ENCODE results near the gene RNF150.
"Not testable (repeated sequence)": the region's sequence is repeated elsewhere in the genome, so short reads cannot be mapped to it uniquely, and the experiment has no call there.

Gene RNF150

DNA sequence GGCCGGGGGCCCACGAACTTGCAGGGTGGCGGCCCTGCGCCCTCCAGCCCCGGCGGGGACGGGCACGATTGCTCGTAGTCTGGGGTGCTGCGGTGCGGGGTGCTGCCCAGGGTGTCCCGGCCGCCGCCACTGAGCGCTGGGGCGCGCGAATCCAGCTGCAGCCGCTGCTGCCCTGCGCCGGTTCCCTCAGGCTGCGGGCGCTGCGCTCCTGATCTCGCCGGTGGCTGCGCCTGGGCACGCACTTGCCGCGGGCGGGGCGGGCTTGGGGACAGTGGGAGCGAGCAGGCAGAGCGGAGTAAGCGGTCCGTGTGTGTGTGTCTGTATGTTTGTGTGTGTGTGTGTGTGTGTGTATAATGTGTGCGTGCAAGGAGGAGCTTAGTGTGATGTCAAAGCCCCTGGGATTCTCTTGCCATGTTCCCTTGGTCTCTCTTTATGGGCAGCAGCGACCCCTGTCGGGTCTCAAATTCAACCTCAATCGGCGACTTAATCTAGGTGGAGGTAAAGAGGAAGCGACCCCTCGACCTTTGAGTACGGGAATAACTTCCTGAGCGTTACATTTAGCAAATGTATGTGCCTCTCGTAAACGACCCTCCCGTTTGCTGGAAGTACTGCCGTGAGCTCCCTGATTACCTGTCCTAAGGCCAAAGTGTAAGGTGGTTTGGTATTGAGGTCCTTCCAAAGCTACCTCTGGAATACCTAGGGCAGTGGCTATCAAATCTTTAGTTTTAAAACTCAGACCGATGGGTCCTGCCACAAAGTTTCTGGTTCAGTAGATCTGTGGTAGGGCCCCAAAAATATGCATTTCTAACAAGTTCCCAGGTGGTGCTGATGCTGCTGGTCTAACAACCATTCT lies at the start of gene RNF150:
RNF150 (minus strand) TSS at position 324 of the 853 bp plus-strand sequence.
- H3K36me3 ChIP-seq (ENCODE audit: insufficient read depth, low read depth, low read length): no peaks in the 10 kb centered on the region
- no peak within 1 kb of the TSS for H3K27ac ChIP-seq (ENCODE audit: low read length)
- peak within 1 kb of the TSS; percentile 68; the same call in 1 of the 2 replicates for H3K9ac ChIP-seq (ENCODE audit: low read depth, low read length)
- H3K4me3 ChIP-seq (ENCODE audit: low read length): peak within 1 kb of the TSS; percentile 85
- H3K9me3 ChIP-seq (ENCODE audit: insufficient read depth, low read depth, low read length): no peaks in the 10 kb centered on the region
- peaks cover 35% of the 10 kb centered on the region for H3K27me3 ChIP-seq (ENCODE audit: insufficient read depth, low read length)
- peaks cover 6% of the 10 kb centered on the region; the same call in 1 of the 2 replicates for H3K4me1 ChIP-seq (ENCODE audit: insufficient read depth, low read length)

DNA sequence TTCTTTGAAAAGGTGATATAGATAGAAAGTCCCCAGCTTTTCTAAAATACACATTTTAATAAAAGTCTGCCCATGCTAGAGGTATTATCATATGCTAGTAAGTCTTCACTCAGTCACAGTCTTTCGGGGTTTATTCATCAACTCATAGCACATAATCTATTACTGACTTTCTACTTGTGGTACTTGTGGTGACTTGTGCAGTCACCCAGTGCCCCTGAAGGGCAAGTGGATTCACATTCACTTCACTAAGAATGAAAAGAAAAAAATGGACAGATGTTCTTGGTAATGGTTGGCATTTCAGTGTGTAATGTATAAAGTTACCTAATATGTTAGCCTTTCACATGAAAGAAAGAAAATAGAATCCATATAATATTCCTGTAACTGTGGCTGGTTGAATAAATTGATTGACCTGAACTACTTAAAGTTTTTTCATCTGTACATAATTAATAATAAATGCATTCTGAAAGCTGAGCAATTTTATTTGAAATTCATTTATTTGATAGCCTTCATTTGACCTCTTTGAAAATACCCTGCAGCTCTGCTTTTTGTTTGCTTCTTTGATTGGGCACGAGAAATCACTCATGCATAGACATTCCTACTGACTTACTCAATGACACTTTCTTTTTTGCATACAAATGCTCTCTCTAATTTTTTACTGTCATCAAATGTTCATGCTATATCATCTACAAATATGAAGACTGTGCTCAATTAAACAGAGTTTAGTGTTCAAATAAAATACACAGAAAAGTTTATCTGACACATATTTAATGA lies 47.9 kb upstream of the RNF150 start:
- Histone ChIP-seq H3K9me3 (ENCODE audit: insufficient read depth, low read depth, low read length) (no peaks in the 10 kb centered on the region), H3K4me1 (ENCODE audit: insufficient read depth, low read length) (no peaks in the 10 kb centered on the region), H3K27me3 (ENCODE audit: insufficient read depth, low read length) (no peaks in the 10 kb centered on the region), H3K9ac (ENCODE audit: low read depth, low read length) (no peak overlapping the region), H3K36me3 (ENCODE audit: insufficient read depth, low read depth, low read length) (no peaks in the 10 kb centered on the region), H3K4me3 (ENCODE audit: low read length) (no peak overlapping the region), H3K27ac (ENCODE audit: low read length) (no peak overlapping the region)

DNA sequence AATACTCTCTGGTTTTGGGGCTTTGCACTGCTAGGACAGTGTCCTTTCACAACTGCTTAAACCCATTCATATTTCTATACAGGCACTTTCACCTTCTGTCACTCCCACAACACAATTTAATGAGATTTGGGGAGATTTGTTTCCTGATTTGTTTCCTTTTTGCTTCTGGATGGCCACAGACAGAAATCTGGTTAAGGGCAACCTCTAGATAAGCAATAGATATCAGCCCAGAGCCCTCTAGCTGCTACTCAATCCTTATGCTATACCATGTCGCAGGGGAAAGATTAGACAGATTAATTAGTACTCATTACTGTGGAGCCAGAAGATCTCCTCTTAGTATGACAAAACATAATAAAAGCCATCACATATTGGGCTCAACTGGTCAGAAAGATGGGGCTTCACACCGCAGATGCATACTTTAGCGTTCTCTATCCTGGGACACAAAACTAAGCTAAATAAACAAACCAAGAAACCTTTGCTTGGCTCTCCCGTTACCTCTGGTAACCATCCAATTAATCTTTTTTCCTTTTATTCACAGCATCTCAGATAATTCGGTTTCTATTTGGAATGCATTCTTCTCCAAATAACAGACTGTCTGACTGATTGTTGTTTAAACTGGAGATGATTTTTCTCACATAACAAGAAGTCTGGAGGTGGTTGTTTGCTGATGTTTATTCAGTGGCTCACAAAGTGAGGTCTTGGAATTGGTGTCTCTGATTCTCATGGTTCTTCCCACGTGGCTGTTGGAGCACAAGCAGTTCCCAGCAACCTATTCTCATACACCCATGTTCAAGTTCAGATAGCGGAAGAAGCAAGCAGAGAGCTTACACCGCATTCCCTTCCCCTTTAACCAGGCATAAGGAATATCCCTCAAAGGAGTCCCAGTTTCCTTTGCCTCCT lies 46.5 kb upstream of the RNF150 start:
- Histone ChIP-seq H3K4me1 (ENCODE audit: insufficient read depth, low read length) (no peaks in the 10 kb centered on the region), H3K4me3 (ENCODE audit: low read length) (no peak overlapping the region), H3K9me3 (ENCODE audit: insufficient read depth, low read depth, low read length) (no peaks in the 10 kb centered on the region), H3K9ac (ENCODE audit: low read depth, low read length) (no peak overlapping the region), H3K27me3 (ENCODE audit: insufficient read depth, low read length) (no peaks in the 10 kb centered on the region), H3K27ac (ENCODE audit: low read length) (no peak overlapping the region), H3K36me3 (ENCODE audit: insufficient read depth, low read depth, low read length) (no peaks in the 10 kb centered on the region)

DNA sequence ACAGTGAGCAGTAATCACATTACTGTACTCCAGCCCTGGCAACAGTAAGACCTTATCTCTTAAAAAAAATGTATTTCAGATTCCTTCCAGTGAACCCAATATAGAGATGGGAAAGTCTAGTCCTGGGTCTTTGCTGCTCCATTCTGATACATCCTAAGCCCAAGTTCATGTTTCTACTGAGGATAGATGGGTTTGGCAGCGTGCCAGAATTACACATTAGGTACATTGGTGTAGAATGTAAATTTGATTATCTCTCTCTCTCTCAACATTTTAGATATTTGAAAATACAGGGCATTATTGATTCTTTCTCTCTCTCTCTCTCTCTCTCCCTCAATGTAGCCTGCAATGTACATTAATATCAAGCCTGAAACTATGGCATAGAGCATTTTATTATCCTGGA lies 43.9 kb upstream of the RNF150 start:
- H3K9me3 ChIP-seq (ENCODE audit: insufficient read depth, low read depth, low read length): no peaks in the 10 kb centered on the region
- H3K4me3 ChIP-seq (ENCODE audit: low read length): no peak overlapping the region
- no peaks in the 10 kb centered on the region for H3K4me1 ChIP-seq (ENCODE audit: insufficient read depth, low read length)
- no peaks in the 10 kb centered on the region for H3K36me3 ChIP-seq (ENCODE audit: insufficient read depth, low read depth, low read length)
- no peaks in the 10 kb centered on the region for H3K27me3 ChIP-seq (ENCODE audit: insufficient read depth, low read length)
- H3K9ac ChIP-seq (ENCODE audit: low read depth, low read length): no peak overlapping the region
- H3K27ac ChIP-seq (ENCODE audit: low read length): no peak overlapping the region

DNA sequence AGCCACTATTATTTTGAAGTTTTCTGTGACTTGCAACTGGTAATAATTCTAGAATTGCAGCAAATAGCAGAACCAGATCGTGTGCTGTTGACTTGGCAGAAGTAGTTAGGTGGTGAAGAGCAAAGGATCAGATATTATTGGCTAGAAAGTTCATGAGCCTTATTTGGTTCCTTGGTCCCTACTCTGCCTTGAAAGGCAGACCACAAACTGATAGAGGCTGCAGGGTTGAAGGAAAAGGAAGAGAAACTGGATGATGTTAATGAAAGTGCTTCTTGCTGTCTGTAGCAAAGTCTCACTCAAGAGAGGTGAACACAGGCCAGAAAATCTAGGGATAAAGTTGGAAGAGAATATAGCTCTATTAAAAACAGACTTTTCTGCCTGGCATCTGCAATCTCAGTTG lies 41.2 kb upstream of the RNF150 start:
- Histone ChIP-seq H3K27me3 (ENCODE audit: insufficient read depth, low read length) (no peaks in the 10 kb centered on the region), H3K9ac (ENCODE audit: low read depth, low read length) (no peak overlapping the region), H3K9me3 (ENCODE audit: insufficient read depth, low read depth, low read length) (no peaks in the 10 kb centered on the region), H3K27ac (ENCODE audit: low read length) (no peak overlapping the region), H3K4me1 (ENCODE audit: insufficient read depth, low read length) (no peaks in the 10 kb centered on the region), H3K4me3 (ENCODE audit: low read length) (no peak overlapping the region), H3K36me3 (ENCODE audit: insufficient read depth, low read depth, low read length) (no peaks in the 10 kb centered on the region)

DNA sequence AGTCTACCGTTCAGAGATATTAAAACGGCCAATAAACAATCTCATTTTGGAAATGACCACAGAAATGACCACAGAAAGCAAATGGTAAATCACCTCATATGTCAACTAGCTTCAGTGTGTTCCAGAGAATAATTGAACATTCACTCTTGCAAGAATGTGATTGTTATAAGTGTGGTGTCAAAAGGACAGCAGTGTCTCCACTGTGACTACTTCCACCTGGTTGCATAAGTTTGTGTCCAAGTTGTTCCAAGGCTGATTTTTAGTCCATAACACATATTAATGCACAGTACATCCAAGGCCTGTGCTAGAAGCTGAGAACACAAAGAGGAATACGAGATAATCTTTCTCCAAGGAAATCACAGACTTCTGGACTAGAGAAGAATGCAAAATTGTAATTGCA lies 37.4 kb upstream of the RNF150 start:
- H3K4me3 ChIP-seq (ENCODE audit: low read length): no peak overlapping the region
- H3K27ac ChIP-seq (ENCODE audit: low read length): no peak overlapping the region
- no peaks in the 10 kb centered on the region for H3K36me3 ChIP-seq (ENCODE audit: insufficient read depth, low read depth, low read length)
- no peaks in the 10 kb centered on the region for H3K27me3 ChIP-seq (ENCODE audit: insufficient read depth, low read length)
- H3K9ac ChIP-seq (ENCODE audit: low read depth, low read length): no peak overlapping the region
- no peaks in the 10 kb centered on the region for H3K9me3 ChIP-seq (ENCODE audit: insufficient read depth, low read depth, low read length)
- no peaks in the 10 kb centered on the region for H3K4me1 ChIP-seq (ENCODE audit: insufficient read depth, low read length)

DNA sequence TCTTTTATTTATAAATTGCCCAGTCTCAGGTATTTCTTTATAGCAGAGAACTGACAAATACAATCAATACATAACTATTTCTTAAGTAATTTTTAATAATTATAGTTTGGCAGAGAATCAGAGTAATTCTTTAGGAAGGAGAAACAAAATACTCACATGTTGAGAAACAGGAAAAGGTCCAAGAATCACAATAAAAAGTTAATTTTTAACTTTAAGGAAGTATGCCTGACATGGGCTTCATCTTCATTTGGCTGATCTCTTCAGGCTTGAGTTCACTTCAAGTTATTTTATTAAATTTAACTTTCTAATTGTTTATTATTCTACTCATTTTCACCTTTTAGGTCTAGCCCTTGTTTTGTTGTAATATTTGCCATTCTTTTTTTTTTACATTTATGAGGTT lies 36.1 kb upstream of the RNF150 start:
- no peak overlapping the region for H3K4me3 ChIP-seq (ENCODE audit: low read length)
- no peaks in the 10 kb centered on the region for H3K9me3 ChIP-seq (ENCODE audit: insufficient read depth, low read depth, low read length)
- no peak overlapping the region for H3K27ac ChIP-seq (ENCODE audit: low read length)
- H3K36me3 ChIP-seq (ENCODE audit: insufficient read depth, low read depth, low read length): no peaks in the 10 kb centered on the region
- no peaks in the 10 kb centered on the region for H3K4me1 ChIP-seq (ENCODE audit: insufficient read depth, low read length)
- H3K9ac ChIP-seq (ENCODE audit: low read depth, low read length): no peak overlapping the region
- H3K27me3 ChIP-seq (ENCODE audit: insufficient read depth, low read length): no peaks in the 10 kb centered on the region

DNA sequence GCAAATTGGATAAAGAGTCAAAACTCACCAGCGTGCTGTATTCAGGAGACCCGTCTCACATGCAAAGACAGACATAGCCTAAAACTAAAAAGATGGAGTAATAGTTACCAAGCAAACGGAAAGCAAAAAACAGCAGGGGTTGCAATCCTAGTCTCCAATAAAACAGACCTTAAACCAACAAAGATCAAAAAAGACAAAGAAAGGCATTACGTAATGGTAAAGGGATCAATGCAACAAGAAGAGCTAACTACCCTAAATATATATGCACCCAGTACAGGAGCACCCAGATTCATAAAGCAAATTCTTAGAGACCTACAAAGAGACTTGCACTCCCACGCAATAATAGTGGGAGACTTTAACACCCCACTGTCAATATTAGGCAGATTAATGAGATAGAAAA lies 31.7 kb upstream of the RNF150 start:
- H3K36me3 ChIP-seq (ENCODE audit: insufficient read depth, low read depth, low read length); H3K4me1 ChIP-seq (ENCODE audit: insufficient read depth, low read length); H3K9me3 ChIP-seq (ENCODE audit: insufficient read depth, low read depth, low read length); H3K9ac ChIP-seq (ENCODE audit: low read depth, low read length); H3K4me3 ChIP-seq (ENCODE audit: low read length); H3K27ac ChIP-seq (ENCODE audit: low read length); H3K27me3 ChIP-seq (ENCODE audit: insufficient read depth, low read length): not testable (repeated sequence)

DNA sequence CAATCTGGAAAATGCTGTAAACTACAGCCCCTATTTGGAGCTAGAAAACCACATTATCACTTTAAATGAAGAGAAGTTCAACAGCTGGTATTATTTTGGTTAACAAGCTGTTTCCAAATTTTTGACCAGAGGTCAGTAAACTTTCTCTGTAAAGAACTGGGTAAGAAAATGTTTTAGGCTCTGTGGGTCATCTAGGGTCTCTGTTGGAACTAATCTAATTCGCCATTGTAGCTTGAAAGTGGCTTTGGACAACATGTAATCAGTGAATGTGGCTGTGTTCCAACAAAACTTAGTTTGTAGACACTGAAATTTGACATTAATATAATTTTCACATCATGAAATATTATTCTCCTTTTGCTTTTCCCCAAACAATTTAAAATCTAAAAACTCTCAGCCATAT lies 25.8 kb upstream of the RNF150 start:
- H3K36me3 ChIP-seq (ENCODE audit: insufficient read depth, low read depth, low read length): no peaks in the 10 kb centered on the region
- H3K4me3 ChIP-seq (ENCODE audit: low read length): no peak overlapping the region
- H3K27me3 ChIP-seq (ENCODE audit: insufficient read depth, low read length): no peaks in the 10 kb centered on the region
- H3K27ac ChIP-seq (ENCODE audit: low read length): no peak overlapping the region
- no peak overlapping the region for H3K9ac ChIP-seq (ENCODE audit: low read depth, low read length)
- H3K9me3 ChIP-seq (ENCODE audit: insufficient read depth, low read depth, low read length): no peaks in the 10 kb centered on the region; the same call in 1 of the 2 replicates
- H3K4me1 ChIP-seq (ENCODE audit: insufficient read depth, low read length): no peaks in the 10 kb centered on the region

DNA sequence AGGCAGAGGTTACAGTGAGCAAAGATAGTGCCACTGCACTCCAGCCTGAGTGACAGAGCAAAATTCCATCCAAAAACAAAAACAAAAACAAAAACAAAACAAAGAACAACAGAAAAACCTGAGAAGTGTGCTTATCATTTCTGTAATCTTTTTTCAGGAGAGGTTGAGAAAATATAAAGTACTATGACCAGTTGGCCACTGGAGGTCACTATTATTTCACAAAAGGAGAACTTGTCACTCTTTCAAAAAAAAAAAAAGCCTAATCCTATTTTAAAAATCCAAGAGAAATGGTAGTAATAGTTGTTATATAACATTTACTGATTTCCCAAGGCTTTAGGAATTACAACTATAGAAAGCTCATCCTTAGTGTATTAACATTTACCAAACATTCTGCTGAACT lies 24.9 kb upstream of the RNF150 start:
- no peaks in the 10 kb centered on the region for H3K36me3 ChIP-seq (ENCODE audit: insufficient read depth, low read depth, low read length)
- no peak overlapping the region for H3K9ac ChIP-seq (ENCODE audit: low read depth, low read length)
- no peak overlapping the region for H3K4me3 ChIP-seq (ENCODE audit: low read length)
- H3K4me1 ChIP-seq (ENCODE audit: insufficient read depth, low read length): no peaks in the 10 kb centered on the region
- no peaks in the 10 kb centered on the region for H3K27me3 ChIP-seq (ENCODE audit: insufficient read depth, low read length)
- H3K27ac ChIP-seq (ENCODE audit: low read length): no peak overlapping the region
- no peaks in the 10 kb centered on the region; the same call in 1 of the 2 replicates for H3K9me3 ChIP-seq (ENCODE audit: insufficient read depth, low read depth, low read length)

DNA sequence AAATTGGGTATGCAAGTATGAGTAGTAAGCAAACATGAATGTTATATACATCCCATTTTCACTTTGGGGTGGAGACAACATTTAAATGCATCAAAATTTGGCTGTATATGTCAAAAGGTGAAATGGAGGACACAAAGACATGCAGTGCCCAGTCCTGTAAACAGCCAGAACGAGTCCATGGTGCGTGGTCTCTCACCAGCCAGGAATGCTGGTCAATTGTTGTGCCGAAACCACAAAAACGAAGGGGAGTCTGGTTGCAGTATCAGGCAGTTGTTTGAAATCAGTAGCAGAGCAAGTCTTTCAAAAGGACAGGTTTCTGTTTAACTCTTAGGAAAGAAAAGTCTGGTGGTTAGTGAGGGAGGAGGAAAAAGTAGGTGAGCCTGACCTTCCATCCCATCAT lies 22.3 kb upstream of the RNF150 start:
- Histone ChIP-seq H3K27me3 (ENCODE audit: insufficient read depth, low read length) (no peaks in the 10 kb centered on the region), H3K4me3 (ENCODE audit: low read length) (no peak overlapping the region), H3K9me3 (ENCODE audit: insufficient read depth, low read depth, low read length) (no peaks in the 10 kb centered on the region), H3K36me3 (ENCODE audit: insufficient read depth, low read depth, low read length) (no peaks in the 10 kb centered on the region), H3K9ac (ENCODE audit: low read depth, low read length) (no peak overlapping the region), H3K4me1 (ENCODE audit: insufficient read depth, low read length) (no peaks in the 10 kb centered on the region), H3K27ac (ENCODE audit: low read length) (no peak overlapping the region)

Measured in iPS-20b (cell line).